Activated gamma-delta T cell (primary cell): ENCODE measurements around the gene RPTOR.

Experiments
- DNase-seq: peaks from one replicate; lab custom pipeline; 2025; lab: John Stamatoyannopoulos, UW

RPTOR gene

DNA sequence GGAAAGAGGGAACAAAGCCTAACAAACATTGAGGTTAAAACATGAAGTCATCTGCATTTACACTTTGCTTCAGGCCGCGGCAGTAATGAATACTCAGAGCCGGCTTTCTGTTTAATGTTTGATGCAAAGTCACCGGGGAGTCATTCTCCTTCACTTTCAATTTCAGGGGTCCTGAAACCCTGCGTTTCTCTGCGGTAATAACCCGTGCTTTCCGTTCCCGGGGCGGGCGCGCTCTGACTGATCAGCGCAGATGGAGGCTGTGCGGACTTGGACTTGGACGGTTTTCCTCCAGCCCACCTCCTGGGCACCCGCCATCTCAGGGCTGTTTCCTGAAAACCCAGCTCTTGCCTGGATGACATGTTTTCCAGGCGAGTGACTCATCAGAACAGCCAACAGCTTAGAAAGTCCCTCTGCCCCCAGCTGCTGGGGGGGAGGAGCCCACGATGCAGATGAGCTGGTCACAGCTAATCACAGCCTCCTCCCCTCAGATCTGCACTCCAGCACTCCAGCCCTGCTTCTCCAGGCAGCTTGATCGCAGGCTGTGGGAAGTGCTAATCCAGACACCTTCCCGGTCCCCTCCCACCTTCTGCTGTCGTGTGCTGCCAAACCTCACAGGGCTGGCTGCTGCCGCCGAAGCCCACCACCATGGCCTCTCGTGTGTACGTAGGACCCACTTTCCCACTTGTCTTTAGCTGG, 288.4 kb downstream of the RPTOR start:
- peak; percentile 38 for DNase-seq

DNA sequence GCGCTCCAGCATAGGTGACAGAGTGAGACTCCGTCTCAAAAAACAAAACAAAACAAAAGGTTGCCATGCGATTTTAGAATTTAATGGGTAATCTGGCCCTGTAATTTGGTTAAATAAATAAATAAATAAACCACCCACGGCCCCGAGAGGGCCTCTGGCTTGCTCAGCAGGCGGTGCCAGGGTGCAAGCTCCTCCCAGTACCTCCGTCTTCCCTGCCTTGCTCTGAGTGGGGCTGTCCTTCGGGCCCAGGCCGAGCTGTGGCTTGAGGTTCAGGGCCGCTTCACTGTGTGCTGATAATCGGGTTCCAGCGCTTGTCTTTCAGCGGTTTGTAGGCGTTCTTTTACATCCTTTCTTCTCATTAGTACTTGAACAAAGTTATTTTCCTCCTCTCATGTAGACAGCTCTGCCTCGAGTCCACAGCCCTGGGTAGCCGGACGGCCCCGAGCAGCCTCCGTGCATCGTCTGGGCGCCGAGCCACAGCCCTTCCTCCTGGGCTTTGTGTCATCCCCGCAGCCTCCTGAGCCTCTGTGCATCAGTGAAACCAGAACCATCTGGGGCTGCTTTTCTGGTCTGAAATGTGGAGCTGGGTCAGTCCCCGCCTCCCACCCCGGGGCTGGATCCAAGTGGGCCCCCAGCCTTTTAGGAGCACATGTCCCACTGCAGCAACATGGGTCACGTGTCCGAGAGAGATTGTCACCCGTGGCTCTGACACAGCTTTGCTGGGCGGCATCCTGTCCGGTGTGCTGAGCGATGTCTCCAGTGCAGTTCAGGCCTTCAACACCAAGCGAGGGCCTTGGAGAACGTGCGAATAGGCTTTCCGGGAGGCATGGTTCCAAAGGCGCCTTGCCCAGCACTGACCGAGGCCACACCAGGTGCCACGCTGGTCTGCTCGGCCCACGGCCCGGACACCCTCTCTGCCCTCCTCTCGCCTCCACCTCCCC, 289.6 kb downstream of the RPTOR start:
- DNase-seq: no peak

DNA sequence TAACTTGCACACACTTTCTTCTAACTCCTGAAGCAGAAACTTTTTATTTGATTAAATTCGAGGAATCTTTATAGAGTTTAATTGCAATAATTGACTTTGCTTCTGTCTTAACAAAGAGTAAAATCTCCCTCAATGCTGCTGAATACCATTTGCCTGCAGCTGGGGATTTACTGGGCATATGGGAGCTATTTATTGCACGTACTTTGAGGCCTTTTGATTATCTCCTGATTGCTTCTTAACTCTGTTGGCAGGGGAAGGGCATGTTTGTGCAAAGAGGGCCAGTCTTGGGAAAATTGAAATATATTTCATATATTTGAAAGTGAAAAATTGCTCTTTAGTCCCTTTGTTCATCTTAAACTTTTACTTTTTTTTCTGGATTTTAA, 290.2 kb downstream of the RPTOR start:
- DNase-seq: no peak

- no peak for DNase-seq
Observed at GRCh38 chr17:80835816-80836657, 291.4 kb downstream of the RPTOR start.

GRCh38 chr17:80836658-80836965, 292.0 kb downstream of the RPTOR start:
- no peak for DNase-seq

DNA sequence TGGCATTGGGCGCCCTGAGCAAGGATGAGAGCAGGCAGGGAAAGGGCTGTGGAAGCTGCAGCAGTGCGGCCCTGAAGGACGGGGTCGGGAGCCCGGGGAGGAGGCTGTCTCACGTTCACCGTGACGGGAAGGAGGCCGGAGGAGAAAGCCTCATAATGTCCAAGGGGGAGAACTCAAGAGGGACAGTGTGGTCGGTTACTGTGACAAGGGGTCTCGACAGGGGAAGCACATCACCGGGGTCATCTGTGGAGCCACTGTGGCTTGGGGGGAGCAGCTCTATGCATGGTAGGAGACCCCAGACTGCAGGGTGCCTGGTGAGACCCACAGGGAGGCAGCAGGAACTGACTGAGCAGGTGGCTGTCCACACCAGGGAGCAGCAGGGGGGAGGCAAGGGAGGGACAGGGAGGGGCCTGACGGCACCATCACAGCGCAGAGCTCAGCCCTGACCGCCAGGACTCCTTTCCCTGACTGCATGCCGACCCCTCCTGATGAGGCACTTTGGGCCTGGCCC, 292.4 kb downstream of the RPTOR start:
- no peak for DNase-seq

GRCh38 chr17:80837711-80838110, 293.1 kb downstream of the RPTOR start:
- no peak for DNase-seq

GRCh38 chr17:80838311-80839025, 293.8 kb downstream of the RPTOR start:
- DNase-seq: no peak

GRCh38 chr17:80839026-80839345, 294.3 kb downstream of the RPTOR start:
- DNase-seq: no peak

GRCh38 chr17:80839511-80839941, 294.9 kb downstream of the RPTOR start:
- DNase-seq: no peak

- no peak for DNase-seq
Observed at GRCh38 chr17:80839970-80840369, 295.3 kb downstream of the RPTOR start.

- DNase-seq: no peak
Observed at GRCh38 chr17:80842456-80843013, 297.9 kb downstream of the RPTOR start.

DNA sequence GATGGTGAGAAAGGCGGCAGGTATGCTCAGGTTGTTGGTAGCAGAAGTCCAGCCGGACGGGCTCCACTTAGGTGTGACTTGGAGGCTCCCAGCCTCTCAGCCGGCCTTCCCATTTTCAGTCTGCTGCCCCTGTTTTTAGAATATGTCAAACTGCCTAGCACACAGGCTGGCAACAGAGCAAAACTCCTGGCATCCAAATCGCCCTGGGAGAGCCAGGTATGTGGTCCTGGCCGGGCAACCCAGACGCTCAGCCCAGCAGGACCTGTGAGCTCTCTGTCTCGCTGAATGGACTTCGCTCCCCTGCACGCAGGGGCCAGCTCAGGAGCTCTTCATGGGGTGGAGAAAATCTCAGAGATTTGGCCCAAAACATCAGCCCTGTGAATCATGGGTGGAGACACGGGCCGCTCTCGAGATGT, 299.1 kb downstream of the RPTOR start:
- DNase-seq: no peak

DNA sequence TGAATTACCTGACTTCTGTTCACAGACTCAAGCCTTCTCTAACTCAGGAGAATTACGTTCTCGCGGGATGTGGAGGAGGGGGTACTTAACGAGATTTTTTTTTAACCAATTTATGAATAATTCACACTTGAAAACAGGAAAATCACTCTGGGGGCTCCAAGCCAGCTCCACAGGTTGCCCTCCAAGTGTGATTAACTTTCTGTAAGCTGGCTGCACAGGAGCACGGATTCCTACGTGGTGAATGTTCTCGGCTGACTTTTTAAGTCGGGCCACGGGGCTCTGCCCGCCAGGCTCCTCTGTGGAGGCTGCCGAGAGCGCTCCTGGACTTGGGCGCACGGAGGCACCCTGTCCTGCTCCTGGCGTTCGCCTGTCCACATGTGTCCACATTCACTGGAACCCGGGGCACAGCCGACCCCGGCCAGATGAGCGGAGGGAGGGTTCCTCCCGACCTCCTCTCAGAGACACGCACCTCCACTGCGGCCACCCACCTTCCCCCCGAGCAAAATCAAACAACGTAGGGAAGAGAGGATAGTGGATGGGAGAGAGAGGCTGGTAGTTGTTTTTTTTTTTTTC, 299.9 kb downstream of the RPTOR start:
- no peak for DNase-seq

GRCh38 chr17:80845069-80845862, 300.6 kb downstream of the RPTOR start:
- no peak for DNase-seq

- no peak for DNase-seq
Observed at GRCh38 chr17:80845863-80846671, 301.4 kb downstream of the RPTOR start.

DNA sequence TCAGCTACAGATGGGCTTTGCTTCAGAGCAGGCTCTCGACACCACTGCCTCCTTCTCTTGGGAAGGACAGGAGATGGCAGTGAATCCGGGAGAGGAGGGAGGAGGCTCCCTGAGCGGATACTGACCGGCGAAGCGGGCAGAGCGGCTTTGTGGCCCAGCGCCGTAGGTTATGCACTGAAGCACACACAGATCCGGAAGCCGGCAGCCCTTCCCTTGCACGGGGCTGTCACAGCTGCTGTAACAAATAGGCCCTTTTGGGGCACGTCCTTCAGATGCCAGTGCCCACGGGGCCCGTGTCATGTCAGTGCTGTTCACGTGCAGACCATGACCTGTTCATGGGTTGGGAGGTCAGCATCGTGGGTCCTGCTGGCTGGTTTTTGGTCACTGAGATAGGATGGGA, 302.3 kb downstream of the RPTOR start:
- DNase-seq: no peak

GRCh38 chr17:80847496-80848230, 303.0 kb downstream of the RPTOR start:
- DNase-seq: no peak
